ENCODE measurements around the gene PYY.
"Not testable (repeated sequence)": the region's sequence is repeated elsewhere in the genome, so short reads cannot be mapped to it uniquely, and the experiment has no call there.

The PYY gene

GRCh38 chr17:43953746-43954145 lies at the start of gene PYY:
Gene PYY, minus strand, starts transcription at chr17:43953940. Its CDS starts 457 bp downstream, at chr17:43953483.
- DNase-seq = no peak

GRCh38 chr17:44002141-44002848 lies 48.6 kb upstream of the PYY start:
- no peak for DNase-seq

GRCh38 chr17:44001461-44001920 lies 47.8 kb upstream of the PYY start:
- DNase-seq = no peak

- no peak for DNase-seq
Measured at GRCh38 chr17:44000871-44001460, 47.2 kb upstream of the PYY start.

GRCh38 chr17:44000141-44000860 lies 46.6 kb upstream of the PYY start:
- DNase-seq = no peak

- no peak for DNase-seq
Measured at GRCh38 chr17:43999024-43999423, 45.3 kb upstream of the PYY start.

- DNase-seq = no peak
Measured at GRCh38 chr17:43998552-43998951, 44.8 kb upstream of the PYY start.

GRCh38 chr17:43997180-43997579 lies 43.4 kb upstream of the PYY start:
- not testable (repeated sequence) for DNase-seq

- no peak for DNase-seq
Measured at GRCh38 chr17:43995150-43995471, 41.4 kb upstream of the PYY start.

GRCh38 chr17:43994272-43995149 lies 40.8 kb upstream of the PYY start:
- DNase-seq = no peak

GRCh38 chr17:43992641-43993040 lies 38.9 kb upstream of the PYY start:
- DNase-seq = no peak

- no peak for DNase-seq
Measured at GRCh38 chr17:43988301-43988700, 34.6 kb upstream of the PYY start.

GRCh38 chr17:43987131-43988021 lies 33.6 kb upstream of the PYY start:
- DNase-seq = no peak

GRCh38 chr17:43986225-43986981 lies 32.7 kb upstream of the PYY start:
- no peak for DNase-seq

GRCh38 chr17:43984521-43984920 lies 30.8 kb upstream of the PYY start:
- no peak for DNase-seq

GRCh38 chr17:43983515-43984411 lies 30.0 kb upstream of the PYY start:
- no peak for DNase-seq

- DNase-seq = no peak
Measured at GRCh38 chr17:43983196-43983514, 29.4 kb upstream of the PYY start.

- no peak for DNase-seq
Measured at GRCh38 chr17:43982171-43982570, 28.4 kb upstream of the PYY start.

GRCh38 chr17:43979671-43980070 lies 25.9 kb upstream of the PYY start:
- DNase-seq = no peak

- DNase-seq = no peak
Measured at GRCh38 chr17:43979011-43979410, 25.3 kb upstream of the PYY start.

Data from NCI-H1417 treated with DMSO at 0.1 percent for 48 hours (cell line).